ENCODE data around the gene RPL22. TPM values are rescaled to one million over a fixed set of nuclear protein-coding genes. Genes with fewer than 3 reads are reported as not detected.

The RPL22 gene
- total and polyA plus RNA-seq, 2 of the 13 experiments (the other 11 are each of a cell fraction or from before 2014, with no cell fraction given) = 214 to 545 TPM

DNA sequence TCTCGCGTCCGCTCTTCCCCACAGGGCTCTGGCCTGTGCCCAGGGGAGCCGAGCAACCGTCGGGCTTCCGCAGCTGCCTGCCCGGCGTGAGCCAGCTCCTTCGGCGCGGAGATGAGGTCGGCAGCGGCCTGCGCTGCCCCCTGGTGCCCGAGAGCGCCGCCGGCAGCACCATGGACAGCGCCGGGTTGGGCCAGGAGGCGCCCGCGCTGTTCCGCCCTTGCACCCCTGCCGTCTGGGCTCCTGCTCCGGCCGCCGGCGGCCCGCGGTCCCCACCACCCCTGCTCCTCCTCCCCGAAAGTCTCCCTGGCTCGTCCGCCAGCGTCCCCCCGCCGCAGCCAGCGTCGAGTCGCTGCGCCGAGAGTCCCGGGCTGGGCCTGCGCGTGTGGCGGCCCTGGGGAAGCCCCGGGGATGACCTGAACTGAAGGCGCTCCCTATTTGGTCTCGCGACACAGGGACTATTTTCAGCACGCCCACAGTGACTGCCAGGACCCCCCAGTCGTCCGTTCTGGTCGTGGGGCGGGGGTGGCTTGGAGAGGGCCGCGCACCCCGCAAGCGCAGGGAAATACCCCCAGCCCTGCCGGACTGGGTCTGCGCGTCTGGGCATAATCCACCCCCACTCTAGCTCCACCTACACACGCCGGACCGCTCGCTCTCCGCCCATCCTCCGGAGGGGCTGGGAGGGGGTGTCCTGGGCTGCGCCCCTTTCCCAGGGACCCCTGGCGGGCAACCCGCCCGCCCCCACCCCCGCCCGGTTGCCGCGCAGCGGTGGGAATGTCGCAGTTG lies 45.9 kb upstream of the RPL22 start (continued):
- peak; percentile 93 for TF ChIP-seq ZNF335 (CRISPR knock-in tag; IDR thresholded peaks at IDR 0.05)
- peak; percentile 89 for TF ChIP-seq ARNTL (CRISPR knock-in tag; IDR thresholded peaks at IDR 0.05)
- TF ChIP-seq ZNF350 (CRISPR knock-in tag; IDR thresholded peaks at IDR 0.05; ENCODE audit: borderline replicate concordance, low read depth) = peak; percentile 52; the same call in 1 of the 2 replicates
- peak; percentile 81; the same call in 1 of the 2 replicates for TF ChIP-seq ZBTB8A (CRISPR knock-in tag; IDR thresholded peaks at IDR 0.05; ENCODE audit: borderline replicate concordance, low read depth)
- peak; percentile 88 for TF ChIP-seq HDAC2 (CRISPR knock-in tag; IDR thresholded peaks at IDR 0.05)
- no peak for TF ChIP-seq NFE2L2 (IDR thresholded peaks at IDR 0.05; ENCODE audit: low read length)
- peak; percentile 56 for TF ChIP-seq HNRNPLL (IDR thresholded peaks at IDR 0.05; ENCODE audit: low read depth, low read length, poor library complexity, severe bottlenecking)
- peak; percentile 91 for TF ChIP-seq HOXA3 (CRISPR knock-in tag; IDR thresholded peaks at IDR 0.05)
- TF ChIP-seq, protein P1, sequence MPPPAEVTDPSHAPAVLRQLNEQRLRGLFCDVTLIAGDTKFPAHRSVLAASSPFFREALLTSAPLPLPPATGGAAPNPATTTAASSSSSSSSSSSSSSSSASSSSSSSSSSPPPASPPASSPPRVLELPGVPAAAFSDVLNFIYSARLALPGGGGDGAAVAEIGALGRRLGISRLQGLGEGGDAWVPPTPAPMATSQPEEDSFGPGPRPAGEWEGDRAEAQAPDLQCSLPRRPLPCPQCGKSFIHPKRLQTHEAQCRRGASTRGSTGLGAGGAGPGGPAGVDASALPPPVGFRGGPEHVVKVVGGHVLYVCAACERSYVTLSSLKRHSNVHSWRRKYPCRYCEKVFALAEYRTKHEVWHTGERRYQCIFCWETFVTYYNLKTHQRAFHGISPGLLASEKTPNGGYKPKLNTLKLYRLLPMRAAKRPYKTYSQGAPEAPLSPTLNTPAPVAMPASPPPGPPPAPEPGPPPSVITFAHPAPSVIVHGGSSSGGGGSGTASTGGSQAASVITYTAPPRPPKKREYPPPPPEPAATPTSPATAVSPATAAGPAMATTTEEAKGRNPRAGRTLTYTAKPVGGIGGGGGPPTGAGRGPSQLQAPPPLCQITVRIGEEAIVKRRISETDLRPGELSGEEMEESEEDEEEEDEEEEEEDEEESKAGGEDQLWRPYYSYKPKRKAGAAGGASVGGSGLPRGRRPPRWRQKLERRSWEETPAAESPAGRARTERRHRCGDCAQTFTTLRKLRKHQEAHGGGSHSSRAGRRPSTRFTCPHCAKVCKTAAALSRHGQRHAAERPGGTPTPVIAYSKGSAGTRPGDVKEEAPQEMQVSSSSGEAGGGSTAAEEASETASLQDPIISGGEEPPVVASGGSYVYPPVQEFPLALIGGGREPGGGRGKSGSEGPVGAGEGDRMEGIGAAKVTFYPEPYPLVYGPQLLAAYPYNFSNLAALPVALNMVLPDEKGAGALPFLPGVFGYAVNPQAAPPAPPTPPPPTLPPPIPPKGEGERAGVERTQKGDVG (CRISPR knock-in tag; IDR thresholded peaks at IDR 0.05; ENCODE audit: borderline replicate concordance) = no peak
- TF ChIP-seq HOXA5 (CRISPR knock-in tag; IDR thresholded peaks at IDR 0.05) = peak; percentile 99
- TF ChIP-seq TCF7L2 (IDR thresholded peaks at IDR 0.05; ENCODE audit: low read depth, low read length) = no peak
- TF ChIP-seq, protein P2, sequence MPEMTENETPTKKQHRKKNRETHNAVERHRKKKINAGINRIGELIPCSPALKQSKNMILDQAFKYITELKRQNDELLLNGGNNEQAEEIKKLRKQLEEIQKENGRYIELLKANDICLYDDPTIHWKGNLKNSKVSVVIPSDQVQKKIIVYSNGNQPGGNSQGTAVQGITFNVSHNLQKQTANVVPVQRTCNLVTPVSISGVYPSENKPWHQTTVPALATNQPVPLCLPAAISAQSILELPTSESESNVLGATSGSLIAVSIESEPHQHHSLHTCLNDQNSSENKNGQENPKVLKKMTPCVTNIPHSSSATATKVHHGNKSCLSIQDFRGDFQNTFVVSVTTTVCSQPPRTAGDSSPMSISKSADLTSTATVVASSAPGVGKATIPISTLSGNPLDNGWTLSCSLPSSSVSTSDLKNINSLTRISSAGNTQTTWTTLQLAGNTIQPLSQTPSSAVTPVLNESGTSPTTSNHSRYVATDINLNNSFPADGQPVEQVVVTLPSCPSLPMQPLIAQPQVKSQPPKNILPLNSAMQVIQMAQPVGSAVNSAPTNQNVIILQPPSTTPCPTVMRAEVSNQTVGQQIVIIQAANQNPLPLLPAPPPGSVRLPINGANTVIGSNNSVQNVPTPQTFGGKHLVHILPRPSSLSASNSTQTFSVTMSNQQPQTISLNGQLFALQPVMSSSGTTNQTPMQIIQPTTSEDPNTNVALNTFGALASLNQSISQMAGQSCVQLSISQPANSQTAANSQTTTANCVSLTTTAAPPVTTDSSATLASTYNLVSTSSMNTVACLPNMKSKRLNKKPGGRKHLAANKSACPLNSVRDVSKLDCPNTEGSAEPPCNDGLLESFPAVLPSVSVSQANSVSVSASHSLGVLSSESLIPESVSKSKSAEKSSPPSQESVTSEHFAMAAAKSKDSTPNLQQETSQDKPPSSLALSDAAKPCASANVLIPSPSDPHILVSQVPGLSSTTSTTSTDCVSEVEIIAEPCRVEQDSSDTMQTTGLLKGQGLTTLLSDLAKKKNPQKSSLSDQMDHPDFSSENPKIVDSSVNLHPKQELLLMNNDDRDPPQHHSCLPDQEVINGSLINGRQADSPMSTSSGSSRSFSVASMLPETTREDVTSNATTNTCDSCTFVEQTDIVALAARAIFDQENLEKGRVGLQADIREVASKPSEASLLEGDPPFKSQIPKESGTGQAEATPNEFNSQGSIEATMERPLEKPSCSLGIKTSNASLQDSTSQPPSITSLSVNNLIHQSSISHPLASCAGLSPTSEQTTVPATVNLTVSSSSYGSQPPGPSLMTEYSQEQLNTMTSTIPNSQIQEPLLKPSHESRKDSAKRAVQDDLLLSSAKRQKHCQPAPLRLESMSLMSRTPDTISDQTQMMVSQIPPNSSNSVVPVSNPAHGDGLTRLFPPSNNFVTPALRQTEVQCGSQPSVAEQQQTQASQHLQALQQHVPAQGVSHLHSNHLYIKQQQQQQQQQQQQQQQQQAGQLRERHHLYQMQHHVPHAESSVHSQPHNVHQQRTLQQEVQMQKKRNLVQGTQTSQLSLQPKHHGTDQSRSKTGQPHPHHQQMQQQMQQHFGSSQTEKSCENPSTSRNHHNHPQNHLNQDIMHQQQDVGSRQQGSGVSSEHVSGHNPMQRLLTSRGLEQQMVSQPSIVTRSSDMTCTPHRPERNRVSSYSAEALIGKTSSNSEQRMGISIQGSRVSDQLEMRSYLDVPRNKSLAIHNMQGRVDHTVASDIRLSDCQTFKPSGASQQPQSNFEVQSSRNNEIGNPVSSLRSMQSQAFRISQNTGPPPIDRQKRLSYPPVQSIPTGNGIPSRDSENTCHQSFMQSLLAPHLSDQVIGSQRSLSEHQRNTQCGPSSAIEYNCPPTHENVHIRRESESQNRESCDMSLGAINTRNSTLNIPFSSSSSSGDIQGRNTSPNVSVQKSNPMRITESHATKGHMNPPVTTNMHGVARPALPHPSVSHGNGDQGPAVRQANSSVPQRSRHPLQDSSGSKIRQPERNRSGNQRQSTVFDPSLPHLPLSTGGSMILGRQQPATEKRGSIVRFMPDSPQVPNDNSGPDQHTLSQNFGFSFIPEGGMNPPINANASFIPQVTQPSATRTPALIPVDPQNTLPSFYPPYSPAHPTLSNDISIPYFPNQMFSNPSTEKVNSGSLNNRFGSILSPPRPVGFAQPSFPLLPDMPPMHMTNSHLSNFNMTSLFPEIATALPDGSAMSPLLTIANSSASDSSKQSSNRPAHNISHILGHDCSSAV (CRISPR knock-in tag; IDR thresholded peaks at IDR 0.05; ENCODE audit: borderline replicate concordance) = no peak
- TF ChIP-seq ZBTB3 (CRISPR knock-in tag; IDR thresholded peaks at IDR 0.05; ENCODE audit: borderline replicate concordance, low read depth) = peak; percentile 59; the same call in 1 of the 2 replicates
- TF ChIP-seq XBP1 (CRISPR knock-in tag; IDR thresholded peaks at IDR 0.05) = peak; percentile 95
- TF ChIP-seq BRCA1 (CRISPR knock-in tag; IDR thresholded peaks at IDR 0.05) = peak; percentile 99
